Measurements from ENCODE around the gene RXRG.

RXRG gene

DNA sequence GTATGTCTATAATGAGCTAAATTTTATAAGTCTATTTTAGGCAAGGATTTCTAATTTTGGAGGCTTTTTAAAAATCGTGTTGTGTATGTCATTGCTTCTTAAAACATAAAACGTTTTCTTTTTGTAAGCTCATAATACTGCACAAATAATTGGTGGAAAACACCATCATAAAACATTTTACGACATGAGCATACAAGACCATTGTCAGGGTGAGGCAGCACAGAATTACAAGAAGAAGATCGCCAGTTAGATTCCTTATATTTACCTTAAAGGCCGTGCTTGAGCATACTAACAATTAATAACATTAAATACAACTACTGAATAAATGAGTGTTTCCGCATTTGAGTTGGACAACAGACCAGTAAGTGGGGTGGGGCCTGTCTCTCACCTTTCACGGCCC, 69.3 kb downstream of the RXRG start:
- H3K9me3 ChIP-seq (ENCODE audit: insufficient read depth, low read length): no peaks in the 10 kb centered on the region
- DNase-seq (ENCODE audit: low read depth, low spot score): no peak
- H3K4me3 ChIP-seq (ENCODE audit: insufficient read length, low read depth): peak overlapping the region; percentile 70
- H3K36me3 ChIP-seq (ENCODE audit: insufficient read depth, insufficient read length, low read length): no peaks in the 10 kb centered on the region
- peaks cover 5% of the 10 kb centered on the region for H3K4me1 ChIP-seq (ENCODE audit: insufficient read depth, insufficient read length)
- peaks cover 17% of the 10 kb centered on the region for H3K27me3 ChIP-seq (ENCODE audit: insufficient read depth, insufficient read length)
- TF ChIP-seq SUZ12 (IDR thresholded peaks at IDR 0.05; ENCODE audit: extremely low read depth, insufficient read depth, insufficient read length): no peak
- TF ChIP-seq YY1 (IDR thresholded peaks at IDR 0.05; ENCODE audit: insufficient read depth, insufficient read length): no peak
- no peak for TF ChIP-seq ZNF274 (IDR thresholded peaks at IDR 0.05; ENCODE audit: low read depth, low read length)
- peak overlapping the region; percentile 79 for H3K9ac ChIP-seq (ENCODE audit: insufficient read length, low read depth)

DNA sequence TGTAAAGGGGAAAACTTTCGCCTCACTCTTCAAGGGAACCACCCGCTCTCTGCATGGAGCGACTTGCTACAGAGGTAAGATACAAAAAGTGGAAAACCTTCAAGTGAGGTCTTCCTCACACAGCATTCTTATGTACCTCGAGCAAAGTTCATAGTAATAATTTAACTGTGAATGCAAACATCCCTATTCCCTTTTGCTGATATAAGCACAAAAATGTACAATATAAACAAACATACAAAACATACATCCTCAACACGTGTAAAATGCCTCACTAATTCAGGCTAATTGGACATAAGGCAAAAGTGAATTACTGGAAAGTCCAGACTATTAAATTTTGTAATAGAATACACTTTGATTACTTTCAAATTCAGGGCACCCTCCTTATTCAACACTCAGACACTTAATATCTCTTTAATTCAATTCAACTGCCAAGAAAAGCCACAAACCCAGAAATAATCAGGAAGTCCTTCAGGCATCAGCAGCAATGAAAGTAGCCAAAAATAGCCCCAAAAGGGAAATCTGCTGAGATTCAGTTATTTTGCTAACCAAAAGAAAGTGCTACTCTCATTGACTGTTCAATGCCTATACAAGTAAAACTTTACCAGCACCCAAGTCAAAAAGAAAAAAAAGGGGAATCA, 73.2 kb downstream of the RXRG start:
- peaks cover 5% of the 10 kb centered on the region for H3K4me1 ChIP-seq (ENCODE audit: insufficient read depth, insufficient read length)
- no peaks in the 10 kb centered on the region for H3K36me3 ChIP-seq (ENCODE audit: insufficient read depth, insufficient read length, low read length)
- TF ChIP-seq SUZ12 (IDR thresholded peaks at IDR 0.05; ENCODE audit: extremely low read depth, insufficient read depth, insufficient read length): no peak
- no peak for TF ChIP-seq ZNF274 (IDR thresholded peaks at IDR 0.05; ENCODE audit: low read depth, low read length)
- TF ChIP-seq YY1 (IDR thresholded peaks at IDR 0.05; ENCODE audit: insufficient read depth, insufficient read length): no peak
- H3K9ac ChIP-seq (ENCODE audit: insufficient read length, low read depth): no peak overlapping the region
- H3K27me3 ChIP-seq (ENCODE audit: insufficient read depth, insufficient read length): peaks cover 13% of the 10 kb centered on the region
- no peaks in the 10 kb centered on the region for H3K9me3 ChIP-seq (ENCODE audit: insufficient read depth, low read length)
- H3K4me3 ChIP-seq (ENCODE audit: insufficient read length, low read depth): no peak overlapping the region
- no peak for DNase-seq (ENCODE audit: low read depth, low spot score)

- no peaks in the 10 kb centered on the region for H3K36me3 ChIP-seq (ENCODE audit: insufficient read depth, insufficient read length, low read length)
- no peak overlapping the region for H3K4me3 ChIP-seq (ENCODE audit: insufficient read length, low read depth)
- H3K9ac ChIP-seq (ENCODE audit: insufficient read length, low read depth): no peak overlapping the region
- DNase-seq (ENCODE audit: low read depth, low spot score): no peak
- no peaks in the 10 kb centered on the region for H3K9me3 ChIP-seq (ENCODE audit: insufficient read depth, low read length)
- no peak for TF ChIP-seq SUZ12 (IDR thresholded peaks at IDR 0.05; ENCODE audit: extremely low read depth, insufficient read depth, insufficient read length)
- TF ChIP-seq YY1 (IDR thresholded peaks at IDR 0.05; ENCODE audit: insufficient read depth, insufficient read length): no peak
- no peak for TF ChIP-seq ZNF274 (IDR thresholded peaks at IDR 0.05; ENCODE audit: low read depth, low read length)
- H3K4me1 ChIP-seq (ENCODE audit: insufficient read depth, insufficient read length): peaks cover 5% of the 10 kb centered on the region
- H3K27me3 ChIP-seq (ENCODE audit: insufficient read depth, insufficient read length): peaks cover 8% of the 10 kb centered on the region
These were observed 75.6 kb downstream of the RXRG start for GRCh38 chr1:165369255-165369848.

DNA sequence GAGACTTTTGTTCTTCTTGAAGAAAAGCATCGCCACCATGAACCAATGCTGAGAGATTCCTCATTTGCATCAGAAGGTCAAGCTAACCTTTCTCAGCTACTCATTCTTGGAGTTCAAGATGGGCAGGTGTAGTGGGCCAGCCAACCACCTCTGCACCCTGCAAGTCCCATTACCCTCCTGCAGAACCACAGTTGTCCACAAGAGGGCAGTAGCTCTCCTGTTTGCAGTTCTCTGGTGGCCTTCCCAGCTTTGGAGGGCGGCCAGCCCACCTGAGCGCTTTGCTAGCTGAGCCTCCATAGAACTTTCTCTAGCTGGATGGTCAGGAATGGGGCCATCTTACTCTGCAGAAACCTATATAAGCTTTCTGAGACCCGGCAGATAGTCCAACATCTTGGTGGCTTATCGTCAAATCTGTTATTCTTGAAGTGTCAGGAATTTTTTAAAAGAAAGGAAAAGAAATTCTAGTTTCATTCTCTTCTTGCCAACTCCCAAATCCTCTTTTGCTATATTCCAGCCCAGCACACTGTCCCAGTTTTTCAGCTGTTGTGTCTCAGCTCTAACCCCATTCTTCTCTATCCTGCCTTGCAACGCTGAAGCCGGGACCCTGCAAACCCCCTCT, 77.4 kb downstream of the RXRG start:
- Histone ChIP-seq H3K9ac (ENCODE audit: insufficient read length, low read depth) (no peak overlapping the region), H3K9me3 (ENCODE audit: insufficient read depth, low read length) (no peaks in the 10 kb centered on the region), H3K4me3 (ENCODE audit: insufficient read length, low read depth) (no peak overlapping the region), H3K27me3 (ENCODE audit: insufficient read depth, insufficient read length) (peaks cover 6% of the 10 kb centered on the region), H3K4me1 (ENCODE audit: insufficient read depth, insufficient read length) (peaks cover 6% of the 10 kb centered on the region), H3K36me3 (ENCODE audit: insufficient read depth, insufficient read length, low read length) (no peaks in the 10 kb centered on the region)
- TF ChIP-seq YY1 (IDR thresholded peaks at IDR 0.05; ENCODE audit: insufficient read depth, insufficient read length) (no peak), ZNF274 (IDR thresholded peaks at IDR 0.05; ENCODE audit: low read depth, low read length) (no peak), SUZ12 (IDR thresholded peaks at IDR 0.05; ENCODE audit: extremely low read depth, insufficient read depth, insufficient read length) (no peak)
- peak; percentile 90 for DNase-seq (ENCODE audit: low read depth, low spot score)

- Histone ChIP-seq H3K4me1 (ENCODE audit: insufficient read depth, insufficient read length) (peaks cover 6% of the 10 kb centered on the region), H3K4me3 (ENCODE audit: insufficient read length, low read depth) (no peak overlapping the region), H3K9ac (ENCODE audit: insufficient read length, low read depth) (no peak overlapping the region), H3K27me3 (ENCODE audit: insufficient read depth, insufficient read length) (peaks cover 13% of the 10 kb centered on the region), H3K36me3 (ENCODE audit: insufficient read depth, insufficient read length, low read length) (no peaks in the 10 kb centered on the region), H3K9me3 (ENCODE audit: insufficient read depth, low read length) (no peaks in the 10 kb centered on the region)
- TF ChIP-seq ZNF274 (IDR thresholded peaks at IDR 0.05; ENCODE audit: low read depth, low read length): no peak
- TF ChIP-seq YY1 (IDR thresholded peaks at IDR 0.05; ENCODE audit: insufficient read depth, insufficient read length): no peak
- no peak for TF ChIP-seq SUZ12 (IDR thresholded peaks at IDR 0.05; ENCODE audit: extremely low read depth, insufficient read depth, insufficient read length)
- DNase-seq (ENCODE audit: low read depth, low spot score): no peak
These were observed 79.6 kb downstream of the RXRG start for GRCh38 chr1:165365341-165365740.

DNA sequence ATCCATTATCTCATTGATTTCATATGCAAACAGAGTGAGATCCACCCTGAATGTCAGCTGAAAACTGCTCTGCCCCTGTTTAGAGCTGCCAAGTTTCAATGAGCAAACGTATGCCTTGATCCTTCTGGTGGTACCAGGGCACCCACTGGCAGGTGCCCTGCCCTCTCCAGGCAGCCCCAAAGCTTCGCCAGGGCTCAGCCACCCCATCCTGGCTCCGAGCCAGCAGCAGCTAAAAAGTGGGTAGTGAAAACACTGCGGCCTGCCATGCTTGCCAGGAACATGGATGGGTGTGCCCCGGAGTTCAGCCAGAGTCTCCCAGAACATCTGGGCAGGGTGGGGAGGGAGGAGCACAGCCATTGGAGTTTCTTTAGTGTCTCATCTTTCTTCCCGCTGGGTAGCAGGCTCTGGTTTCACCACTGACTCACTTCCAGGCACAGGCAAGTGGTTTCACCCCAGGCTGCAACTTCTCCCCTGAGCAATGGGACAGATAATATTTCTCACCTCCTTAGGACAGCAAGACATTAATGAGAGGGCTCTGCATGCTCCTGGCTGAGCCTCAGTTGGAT, 80.3 kb downstream of the RXRG start:
- Histone ChIP-seq H3K4me1 (ENCODE audit: insufficient read depth, insufficient read length) (peaks cover 6% of the 10 kb centered on the region), H3K4me3 (ENCODE audit: insufficient read length, low read depth) (no peak overlapping the region), H3K36me3 (ENCODE audit: insufficient read depth, insufficient read length, low read length) (no peaks in the 10 kb centered on the region), H3K27me3 (ENCODE audit: insufficient read depth, insufficient read length) (peaks cover 17% of the 10 kb centered on the region), H3K9me3 (ENCODE audit: insufficient read depth, low read length) (no peaks in the 10 kb centered on the region), H3K9ac (ENCODE audit: insufficient read length, low read depth) (no peak overlapping the region)
- no peak for TF ChIP-seq YY1 (IDR thresholded peaks at IDR 0.05; ENCODE audit: insufficient read depth, insufficient read length)
- no peak for TF ChIP-seq SUZ12 (IDR thresholded peaks at IDR 0.05; ENCODE audit: extremely low read depth, insufficient read depth, insufficient read length)
- no peak for TF ChIP-seq ZNF274 (IDR thresholded peaks at IDR 0.05; ENCODE audit: low read depth, low read length)
- no peak for DNase-seq (ENCODE audit: low read depth, low spot score)

GRCh38 chr1:165356876-165357275, 88.0 kb downstream of the RXRG start:
- no peak for TF ChIP-seq YY1 (IDR thresholded peaks at IDR 0.05; ENCODE audit: insufficient read depth, insufficient read length)
- no peak for TF ChIP-seq ZNF274 (IDR thresholded peaks at IDR 0.05; ENCODE audit: low read depth, low read length)
- TF ChIP-seq SUZ12 (IDR thresholded peaks at IDR 0.05; ENCODE audit: extremely low read depth, insufficient read depth, insufficient read length): peak; percentile 3
- Histone ChIP-seq H3K4me3 (ENCODE audit: insufficient read length, low read depth) (peak overlapping the region; percentile 50), H3K36me3 (ENCODE audit: insufficient read depth, insufficient read length, low read length) (no peaks in the 10 kb centered on the region), H3K27me3 (ENCODE audit: insufficient read depth, insufficient read length) (peaks cover 88% of the 10 kb centered on the region), H3K9me3 (ENCODE audit: insufficient read depth, low read length) (no peaks in the 10 kb centered on the region), H3K4me1 (ENCODE audit: insufficient read depth, insufficient read length) (peaks cover 16% of the 10 kb centered on the region), H3K9ac (ENCODE audit: insufficient read length, low read depth) (peak overlapping the region; percentile 65)
- DNase-seq (ENCODE audit: low read depth, low spot score): no peak
